HCT116 (cell line): ENCODE data around the gene CUX1. TPM values are rescaled to one million over a fixed set of nuclear protein-coding genes. Genes with fewer than 3 reads are reported as not detected.

Source experiments
- ATAC-seq: fragments of 200-7000 bp; cut with Tn5 transposase; 2 replicates; pipeline ENCODE4 v1.9.1; 2020; ENCODE audit warnings: mild to moderate bottlenecking, moderate library complexity
- BruUV-seq: library from RNA; stranded (reverse); fragments of 400-500 nt; replicated peaks from 2 replicates; lab custom pipeline; 2021; lab: Mats Ljungman, UMichigan
- CTCF ChIA-PET: fragments of 300-600 bp; sonication (Branson Sonifier 250); formaldehyde crosslinking; loops from one replicate; lab custom pipeline; 2021; ENCODE audit warnings: antibody characterized with exemption; lab: Charles Lee
- POLR2A ChIA-PET: fragments of 300-600, 350-600 bp; sonication (Branson Sonifier 250); formaldehyde crosslinking; loops from one replicate; lab custom pipeline; 2021; ENCODE audit warnings: antibody characterized with exemption; lab: Charles Lee
- RAD21 ChIA-PET, 2 experiments: fragments of 300-600 bp; sonication (Branson Sonifier 250); formaldehyde crosslinking; loops; one replicate each; lab custom pipeline; 2023; ENCODE audit warnings: low total read pairs in 2 of 2; ENCODE audit not compliant: uncharacterized antibody in 2 of 2, unreplicated experiment in 2 of 2, low non-redundant PET in 1 of 2; lab: Charles Lee
- DNase-seq: peaks from one replicate; pipeline ENCODE4 v3.0.0-alpha.2; 2010; ENCODE audit warnings: low read depth, low spot score
- H2AFZ ChIP-seq: fragments of 200-600 bp; shearing (Covaris generic), sonication (generic); 2 replicates; pipeline ENCODE4 v1.6.1; 2017; ENCODE audit warnings: low read depth, mixed run types, mixed read lengths, antibody characterized with exemption, low read length; ENCODE audit not compliant: poor library complexity, severe bottlenecking
- H3K27ac ChIP-seq: 2 replicates; pipeline ENCODE4 v1.5.1; 2012; ENCODE audit warnings: low read depth, low read length
- H3K27me3 ChIP-seq: fragments of 200-600 bp; sonication (generic); 2 replicates; pipeline ENCODE4 v1.6.1; 2016; ENCODE audit warnings: mixed run types, low read length, mixed read lengths; ENCODE audit not compliant: insufficient read depth
- H3K36me3 ChIP-seq, 2 experiments: fragments of 200-500 bp in 1 of 2; fragments of 200-600 bp in 1 of 2; sonication (Bioruptor generic) in 1 of 2; sonication (generic) in 1 of 2; 2 replicates each; pipeline versions ENCODE4 v1.5.1 to v1.6.1; 2014 to 2016; ENCODE audit warnings: low read length in 2 of 2, inconsistent platforms in 1 of 2, mixed read lengths in 1 of 2, mixed run types in 1 of 2; ENCODE audit not compliant: insufficient read depth in 2 of 2, control insufficient read depth in 1 of 2
- H3K4me1 ChIP-seq, 2 experiments: fragments of 200-600 bp in 1 of 2; sonication (generic) in 1 of 2; 2 replicates each; pipeline versions ENCODE4 v1.5.1 to v1.6.1; 2012 to 2017; ENCODE audit warnings: low read length in 2 of 2, inconsistent platforms in 1 of 2, mild to moderate bottlenecking in 1 of 2, mixed read lengths in 1 of 2, mixed run types in 1 of 2, moderate library complexity in 1 of 2; ENCODE audit not compliant: insufficient read depth in 2 of 2, control insufficient read depth in 1 of 2
- H3K4me2 ChIP-seq: fragments of 200-600 bp; sonication (generic); 2 replicates; pipeline ENCODE4 v1.6.1; 2017; ENCODE audit warnings: mixed run types, low read length, mixed read lengths
- H3K4me3 ChIP-seq, 2 experiments: fragments of 200-600 bp in 1 of 2; sonication (generic) in 1 of 2; replicated peaks in 1 of 2; 2 replicates each; pipeline ENCODE4 v1.5.1; 2011 to 2016; ENCODE audit warnings: low read length in 2 of 2, control low read depth in 1 of 2, low read depth in 1 of 2, mild to moderate bottlenecking in 1 of 2, mixed read lengths in 1 of 2, mixed run types in 1 of 2
- H3K79me2 ChIP-seq: fragments of 200-600 bp; sonication (generic); 2 replicates; pipeline ENCODE4 v1.6.1; 2017; ENCODE audit warnings: mild to moderate bottlenecking, mixed run types, low read length, moderate library complexity, mixed read lengths; ENCODE audit not compliant: insufficient read depth
- H3K9ac ChIP-seq: fragments of 200-600 bp; sonication (generic); 2 replicates; pipeline ENCODE4 v1.6.1; 2016; ENCODE audit warnings: low read length, mixed read lengths
- H3K9me2 ChIP-seq: fragments of 200-600 bp; sonication (generic), shearing (Covaris generic); 2 replicates; pipeline ENCODE4 v1.6.1; 2017; ENCODE audit warnings: mixed run types, mild to moderate bottlenecking, moderate library complexity; ENCODE audit not compliant: insufficient read depth
- H3K9me3 ChIP-seq, 2 experiments: fragments of 200-500 bp in 1 of 2; fragments of 200-600 bp in 1 of 2; sonication (Bioruptor generic) in 1 of 2; sonication (generic) in 1 of 2; 2 replicates each; pipeline ENCODE4 v1.6.1; 2014 to 2017; ENCODE audit warnings: low read length in 2 of 2, mixed read lengths in 2 of 2, inconsistent platforms in 1 of 2, low read depth in 1 of 2, mild to moderate bottlenecking in 1 of 2, mixed run types in 1 of 2, moderate library complexity in 1 of 2; ENCODE audit not compliant: control insufficient read depth in 1 of 2, insufficient read depth in 1 of 2
- H4K20me1 ChIP-seq: fragments of 200-600 bp; sonication (generic), shearing (Covaris generic); 2 replicates; pipeline ENCODE4 v1.6.1; 2017; ENCODE audit warnings: mixed run types, mild to moderate bottlenecking, moderate library complexity; ENCODE audit not compliant: insufficient read depth
- ELF1 ChIP-seq: IDR thresholded peaks from 2 replicates; pipeline ENCODE4 v1.6.1; 2012; ENCODE audit warnings: low read depth, borderline replicate concordance
- EZH2 ChIP-seq: fragments of 200-600 bp; sonication (generic); IDR thresholded peaks from 2 replicates; pipeline ENCODE4 v1.6.1; 2017; ENCODE audit warnings: antibody characterized with exemption, mixed run types
- EZH2phosphoT487 ChIP-seq: fragments of 200-600 bp; IDR thresholded peaks from 2 replicates; pipeline ENCODE4 v1.6.1; 2018; ENCODE audit warnings: antibody characterized with exemption, borderline replicate concordance
- FOSL1 ChIP-seq: IDR thresholded peaks from 2 replicates; pipeline ENCODE4 v1.6.1; 2012; ENCODE audit warnings: low read depth
- JUND ChIP-seq: IDR thresholded peaks from 2 replicates; pipeline ENCODE4 v1.6.1; 2012
- POLR2A ChIP-seq: IDR thresholded peaks from 2 replicates; pipeline ENCODE4 v1.7.0; 2011; ENCODE audit warnings: borderline replicate concordance; ENCODE audit not compliant: insufficient read depth, insufficient read length; ENCODE audit errors: extremely low read depth
- POLR2AphosphoS5 ChIP-seq: IDR thresholded peaks from 2 replicates; pipeline ENCODE4 v1.6.1; 2011; ENCODE audit warnings: mild to moderate bottlenecking, low read depth, low read length, moderate library complexity
- YY1 ChIP-seq: IDR thresholded peaks from 2 replicates; pipeline ENCODE4 v1.6.1; 2011; ENCODE audit warnings: low read length, low read depth, moderate library complexity, mild to moderate bottlenecking; ENCODE audit not compliant: insufficient replicate concordance; ENCODE audit errors: extremely low read depth
- ZFX ChIP-seq: fragments of 450-650 bp; IDR thresholded peaks from 2 replicates; pipeline ENCODE4 v1.6.1; 2017
- intact Hi-C: fragments of 100-400 bp; cut with micrococcal nuclease; formaldehyde crosslinking; loops from 2 replicates; pipeline ENCODE4 v1.10.0; 2022
- total RNA-seq: library from RNA; stranded (reverse); gene quantifications from one replicate; pipeline ENCODE4 v1.2.1, GENCODE V29; 2021; ENCODE audit not compliant: unreplicated experiment
- TF ChIP-seq, protein P1 (sequence below): IDR thresholded peaks from 2 replicates; pipeline ENCODE4 v1.6.1; 2012
- TF ChIP-seq, protein P2 (sequence below): IDR thresholded peaks from 2 replicates; pipeline ENCODE4 v1.6.1; 2012
- TF ChIP-seq, protein P3 (sequence below), 3 experiments: fragments of 200-600 bp in 1 of 3; sonication (generic) in 1 of 3; IDR thresholded peaks in 2 of 3; conservative IDR thresholded peaks in 1 of 3; 2 replicates each; pipeline ENCODE4 v1.5.1; 2012 to 2017; ENCODE audit warnings: low read depth in 2 of 3, low read length in 2 of 3, antibody characterized with exemption in 1 of 3, borderline replicate concordance in 1 of 3, control low read depth in 1 of 3, mild to moderate bottlenecking in 1 of 3, mixed read lengths in 1 of 3, mixed run types in 1 of 3, moderate library complexity in 1 of 3; ENCODE audit not compliant: insufficient read depth in 1 of 3
- TF ChIP-seq, protein P4 (sequence below): IDR thresholded peaks from 2 replicates; pipeline ENCODE4 v1.6.1; 2011; ENCODE audit warnings: mild to moderate bottlenecking, low read length, moderate library complexity; ENCODE audit not compliant: insufficient replicate concordance; ENCODE audit errors: extremely low read depth

Gene CUX1
- total RNA-seq, 1 experiment from 2014 or later: 68.9 TPM

DNA sequence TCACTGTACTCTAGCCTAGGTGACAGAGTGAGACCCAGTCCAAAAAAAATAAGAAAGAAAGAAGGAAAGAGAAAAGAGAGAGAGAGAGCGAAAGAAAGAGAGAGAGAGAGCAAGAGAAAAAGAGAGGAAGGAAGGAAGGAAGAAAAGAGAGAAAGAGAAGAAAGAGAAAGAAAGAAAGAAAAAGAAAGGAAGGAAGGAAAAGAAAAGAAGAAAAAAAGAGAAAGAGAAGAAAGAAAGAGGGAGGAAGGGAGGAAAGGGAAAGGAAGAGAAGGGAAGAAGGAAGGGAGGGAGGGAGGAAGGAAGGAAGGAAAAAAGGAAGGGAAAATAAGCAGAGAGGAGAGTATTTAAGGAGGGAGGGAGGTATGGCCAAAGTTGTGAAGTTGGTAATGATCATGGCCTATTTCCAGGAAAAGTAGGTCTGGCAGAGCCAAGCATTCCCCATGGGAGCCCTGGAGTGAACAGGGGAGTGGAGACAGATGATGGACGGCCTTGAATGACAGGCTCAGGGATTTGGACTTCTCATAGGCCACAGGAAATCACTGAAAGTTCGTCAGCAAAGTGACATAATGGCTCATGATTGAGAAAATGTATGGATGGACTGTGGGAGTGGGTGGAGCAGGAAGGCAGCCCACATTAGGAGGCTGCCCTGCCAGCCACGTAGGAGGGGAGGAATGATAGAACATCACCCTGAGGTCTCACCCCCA, 44.8 kb upstream of the CUX1 start:
- Histone ChIP-seq H2AFZ (no peak overlapping the region), H3K9ac (no peak overlapping the region), H3K36me3 (no peaks in the 10 kb centered on the region), H3K79me2 (no peaks in the 10 kb centered on the region), H3K9me3 (no peaks in the 10 kb centered on the region), H3K27ac (no peak overlapping the region), H3K4me3 (no peak overlapping the region), H3K9me2 (no peaks in the 10 kb centered on the region), H3K4me2 (no peak overlapping the region), H3K27me3 (peaks cover 5% of the 10 kb centered on the region; the same call in 1 of the 2 replicates), H4K20me1 (no peaks in the 10 kb centered on the region), H3K4me1 (no peaks in the 10 kb centered on the region)
- ChIA-PET CTCF (no interaction called here), RAD21 (no interaction called here), POLR2A (no interaction called here)
- BruUV-seq: no TSS peak
- TF ChIP-seq, protein P1, sequence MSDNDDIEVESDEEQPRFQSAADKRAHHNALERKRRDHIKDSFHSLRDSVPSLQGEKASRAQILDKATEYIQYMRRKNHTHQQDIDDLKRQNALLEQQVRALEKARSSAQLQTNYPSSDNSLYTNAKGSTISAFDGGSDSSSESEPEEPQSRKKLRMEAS: no peak
- no peak for TF ChIP-seq YY1
- no peak for TF ChIP-seq FOSL1
- TF ChIP-seq, protein P2, sequence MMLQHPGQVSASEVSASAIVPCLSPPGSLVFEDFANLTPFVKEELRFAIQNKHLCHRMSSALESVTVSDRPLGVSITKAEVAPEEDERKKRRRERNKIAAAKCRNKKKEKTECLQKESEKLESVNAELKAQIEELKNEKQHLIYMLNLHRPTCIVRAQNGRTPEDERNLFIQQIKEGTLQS: no peak
- no peak for TF ChIP-seq POLR2AphosphoS5
- intact Hi-C loops: no loop called here
- DNase-seq (no peak), ATAC-seq (no peak)

DNA sequence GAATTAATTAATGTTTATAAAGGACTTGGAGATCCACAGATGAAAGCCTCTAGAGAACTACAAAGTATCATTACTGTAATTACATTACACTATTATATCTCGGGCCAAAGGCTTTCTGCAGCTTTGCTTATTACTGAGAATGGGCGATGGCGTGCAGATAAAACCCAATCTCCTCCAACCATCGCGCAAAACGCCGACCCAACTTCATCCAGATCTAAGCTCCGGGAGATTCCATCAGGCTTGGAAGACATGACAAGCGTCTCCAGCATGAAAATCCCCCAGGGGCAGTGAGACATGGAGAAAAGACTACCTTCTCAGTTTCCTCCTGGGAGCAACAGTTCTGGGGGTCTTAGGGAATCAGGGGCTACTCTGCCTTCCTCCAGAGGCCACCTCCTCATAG, 42.2 kb upstream of the CUX1 start:
- ATAC-seq (no peak), DNase-seq (no peak)
- H3K4me3 ChIP-seq: no peak overlapping the region
- no peaks in the 10 kb centered on the region for H3K36me3 ChIP-seq
- CTCF ChIA-PET: no interaction called here
- H3K79me2 ChIP-seq: no peaks in the 10 kb centered on the region
- no peak overlapping the region for H3K9ac ChIP-seq
- intact Hi-C loops: no loop called here
- H3K27ac ChIP-seq: no peak overlapping the region
- no peak overlapping the region for H2AFZ ChIP-seq
- H3K9me3 ChIP-seq: no peaks in the 10 kb centered on the region
- peaks cover 6% of the 10 kb centered on the region; the same call in 1 of the 2 replicates for H3K27me3 ChIP-seq
- no peaks in the 10 kb centered on the region for H3K4me1 ChIP-seq
- no peak overlapping the region for H3K4me2 ChIP-seq
- RAD21 ChIA-PET: no interaction called here
- POLR2A ChIA-PET: no interaction called here
- no peaks in the 10 kb centered on the region for H4K20me1 ChIP-seq
- no peaks in the 10 kb centered on the region for H3K9me2 ChIP-seq
- BruUV-seq: no TSS peak
- TF ChIP-seq, protein P2: no peak
- TF ChIP-seq POLR2A: no peak
- TF ChIP-seq ELF1: no peak
- TF ChIP-seq, protein P3, sequence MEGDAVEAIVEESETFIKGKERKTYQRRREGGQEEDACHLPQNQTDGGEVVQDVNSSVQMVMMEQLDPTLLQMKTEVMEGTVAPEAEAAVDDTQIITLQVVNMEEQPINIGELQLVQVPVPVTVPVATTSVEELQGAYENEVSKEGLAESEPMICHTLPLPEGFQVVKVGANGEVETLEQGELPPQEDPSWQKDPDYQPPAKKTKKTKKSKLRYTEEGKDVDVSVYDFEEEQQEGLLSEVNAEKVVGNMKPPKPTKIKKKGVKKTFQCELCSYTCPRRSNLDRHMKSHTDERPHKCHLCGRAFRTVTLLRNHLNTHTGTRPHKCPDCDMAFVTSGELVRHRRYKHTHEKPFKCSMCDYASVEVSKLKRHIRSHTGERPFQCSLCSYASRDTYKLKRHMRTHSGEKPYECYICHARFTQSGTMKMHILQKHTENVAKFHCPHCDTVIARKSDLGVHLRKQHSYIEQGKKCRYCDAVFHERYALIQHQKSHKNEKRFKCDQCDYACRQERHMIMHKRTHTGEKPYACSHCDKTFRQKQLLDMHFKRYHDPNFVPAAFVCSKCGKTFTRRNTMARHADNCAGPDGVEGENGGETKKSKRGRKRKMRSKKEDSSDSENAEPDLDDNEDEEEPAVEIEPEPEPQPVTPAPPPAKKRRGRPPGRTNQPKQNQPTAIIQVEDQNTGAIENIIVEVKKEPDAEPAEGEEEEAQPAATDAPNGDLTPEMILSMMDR (IDR thresholded peaks at IDR 0.05 in 2 of 3, conservative IDR thresholded peaks at IDR 0.05 in 1 of 3; ENCODE audit: borderline replicate concordance in 1 of 3, insufficient read depth in 1 of 3, low read depth in 2 of 3, low read length in 2 of 3): no peak
- TF ChIP-seq, protein P1: no peak
- no peak for TF ChIP-seq FOSL1
- no peak for TF ChIP-seq POLR2AphosphoS5
- TF ChIP-seq EZH2phosphoT487: no peak
- TF ChIP-seq JUND: no peak
- TF ChIP-seq, protein P4, sequence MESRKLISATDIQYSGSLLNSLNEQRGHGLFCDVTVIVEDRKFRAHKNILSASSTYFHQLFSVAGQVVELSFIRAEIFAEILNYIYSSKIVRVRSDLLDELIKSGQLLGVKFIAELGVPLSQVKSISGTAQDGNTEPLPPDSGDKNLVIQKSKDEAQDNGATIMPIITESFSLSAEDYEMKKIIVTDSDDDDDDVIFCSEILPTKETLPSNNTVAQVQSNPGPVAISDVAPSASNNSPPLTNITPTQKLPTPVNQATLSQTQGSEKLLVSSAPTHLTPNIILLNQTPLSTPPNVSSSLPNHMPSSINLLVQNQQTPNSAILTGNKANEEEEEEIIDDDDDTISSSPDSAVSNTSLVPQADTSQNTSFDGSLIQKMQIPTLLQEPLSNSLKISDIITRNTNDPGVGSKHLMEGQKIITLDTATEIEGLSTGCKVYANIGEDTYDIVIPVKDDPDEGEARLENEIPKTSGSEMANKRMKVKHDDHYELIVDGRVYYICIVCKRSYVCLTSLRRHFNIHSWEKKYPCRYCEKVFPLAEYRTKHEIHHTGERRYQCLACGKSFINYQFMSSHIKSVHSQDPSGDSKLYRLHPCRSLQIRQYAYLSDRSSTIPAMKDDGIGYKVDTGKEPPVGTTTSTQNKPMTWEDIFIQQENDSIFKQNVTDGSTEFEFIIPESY: no peak
- TF ChIP-seq ZFX: no peak
- TF ChIP-seq EZH2: no peak
